PFSK-1 (cell line): ENCODE results near the gene KRTAP2-2.

Source experiments
- FOXP2 ChIP-seq: optimal IDR thresholded peaks from 2 replicates; pipeline ENCODE3; 2011; ENCODE audit warnings: borderline replicate concordance, control low read depth, inconsistent platforms; ENCODE audit not compliant: insufficient read depth; ENCODE audit errors: extremely low read length, extremely low read depth
- POLR2AphosphoS5 ChIP-seq: IDR thresholded peaks from 2 replicates; pipeline ENCODE4 v1.6.1; 2012; ENCODE audit warnings: low read depth, mild to moderate bottlenecking, control low read depth, low read length, moderate library complexity
- REST ChIP-seq, 2 experiments: IDR thresholded peaks; 2 replicates each; pipeline versions ENCODE4 v1.6.1 to v1.8.0; 2011 to 2012; ENCODE audit warnings: low read depth in 2 of 2, low read length in 2 of 2, control low read depth in 1 of 2, inconsistent platforms in 1 of 2, mild to moderate bottlenecking in 1 of 2, moderate library complexity in 1 of 2; ENCODE audit not compliant: insufficient read depth in 1 of 2
- SIN3A ChIP-seq: IDR thresholded peaks from 2 replicates; pipeline ENCODE4 v1.6.1; 2012; ENCODE audit warnings: mild to moderate bottlenecking, low read length, moderate library complexity, borderline replicate concordance; ENCODE audit not compliant: insufficient read depth
- TAF1 ChIP-seq: IDR thresholded peaks from 2 replicates; pipeline ENCODE4 v1.6.1; 2012; ENCODE audit warnings: low read length, control low read depth, borderline replicate concordance; ENCODE audit not compliant: insufficient read depth

The KRTAP2-2 gene

GRCh38 chr17:41064301-41064700, 9.3 kb upstream of the KRTAP2-2 start:
- TF ChIP-seq POLR2AphosphoS5: no peak
- no peak for TF ChIP-seq SIN3A
- TF ChIP-seq REST (IDR thresholded peaks at IDR 0.05; ENCODE audit: insufficient read depth in 1 of 2, low read depth in 2 of 2, low read length in 2 of 2): no peak
- TF ChIP-seq TAF1: no peak
- no peak for TF ChIP-seq FOXP2

GRCh38 chr17:41063449-41063848, 8.4 kb upstream of the KRTAP2-2 start:
- TF ChIP-seq REST (IDR thresholded peaks at IDR 0.05; ENCODE audit: insufficient read depth in 1 of 2, low read depth in 2 of 2, low read length in 2 of 2) (no peak), POLR2AphosphoS5 (no peak)

GRCh38 chr17:41061964-41062363, 6.9 kb upstream of the KRTAP2-2 start:
- TF ChIP-seq FOXP2 (no peak), SIN3A (no peak), POLR2AphosphoS5 (no peak), REST (IDR thresholded peaks at IDR 0.05; ENCODE audit: insufficient read depth in 1 of 2, low read depth in 2 of 2, low read length in 2 of 2) (no peak), TAF1 (no peak)

- no peak for TF ChIP-seq FOXP2
- no peak for TF ChIP-seq SIN3A
- no peak for TF ChIP-seq TAF1
- TF ChIP-seq POLR2AphosphoS5: no peak
- TF ChIP-seq REST (IDR thresholded peaks at IDR 0.05; ENCODE audit: insufficient read depth in 1 of 2, low read depth in 2 of 2, low read length in 2 of 2): no peak
These were observed 5.1 kb upstream of the KRTAP2-2 start, which contains the start of gene KRTAP2-3 for GRCh38 chr17:41060052-41060604. KRTAP2-3 (minus strand) TSS chr17:41060114; CDS start chr17:41060050, 64 bp downstream.

GRCh38 chr17:41058741-41059140, 3.7 kb upstream of the KRTAP2-2 start:
- TF ChIP-seq REST (IDR thresholded peaks at IDR 0.05; ENCODE audit: insufficient read depth in 1 of 2, low read depth in 2 of 2, low read length in 2 of 2): no peak
- no peak for TF ChIP-seq TAF1
- no peak for TF ChIP-seq FOXP2
- no peak for TF ChIP-seq SIN3A
- no peak for TF ChIP-seq POLR2AphosphoS5
